Stromal cell of bone marrow (primary cell): ENCODE data around the gene KDM4B.
A peak's percentile ranks its signal among the peaks of the same experiment; 100 is the strongest.
"Not testable (repeated sequence)": the region's sequence is repeated elsewhere in the genome, so short reads cannot be mapped to it uniquely, and the experiment has no call there.

Experiments
- DNase-seq: peaks from one replicate; pipeline ENCODE4 v3.0.0-alpha.2; 2012; ENCODE audit warnings: low read depth

KDM4B gene

GRCh38 chr19:4967738-4968461 is 1.0 kb upstream of the KDM4B start:
- no peak for DNase-seq

DNA sequence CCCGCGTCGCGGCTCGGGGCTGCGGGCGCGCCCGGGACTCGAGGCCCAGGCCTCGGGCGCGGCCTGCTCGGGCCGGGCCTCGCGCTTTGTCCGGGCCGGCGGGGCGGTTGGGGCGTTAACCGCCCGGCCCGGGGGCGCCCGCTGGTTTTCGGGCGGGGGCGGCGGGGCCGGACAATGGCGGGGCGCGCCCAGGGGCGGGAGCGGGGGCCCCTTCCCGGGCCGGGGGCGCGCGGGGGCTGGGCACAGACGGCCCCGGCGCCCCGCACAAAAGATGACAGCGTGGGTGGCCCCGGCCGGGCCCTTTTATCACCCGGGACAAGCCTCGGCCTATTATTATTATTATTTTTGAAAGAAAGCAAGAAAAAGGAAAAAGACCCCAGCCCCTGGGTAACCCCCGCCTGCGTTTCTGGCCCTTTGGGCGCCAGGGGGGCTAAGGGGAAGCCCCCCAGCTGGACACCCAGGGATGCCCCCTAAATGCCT is 419 bp downstream of the KDM4B start:
- DNase-seq: no peak

DNA sequence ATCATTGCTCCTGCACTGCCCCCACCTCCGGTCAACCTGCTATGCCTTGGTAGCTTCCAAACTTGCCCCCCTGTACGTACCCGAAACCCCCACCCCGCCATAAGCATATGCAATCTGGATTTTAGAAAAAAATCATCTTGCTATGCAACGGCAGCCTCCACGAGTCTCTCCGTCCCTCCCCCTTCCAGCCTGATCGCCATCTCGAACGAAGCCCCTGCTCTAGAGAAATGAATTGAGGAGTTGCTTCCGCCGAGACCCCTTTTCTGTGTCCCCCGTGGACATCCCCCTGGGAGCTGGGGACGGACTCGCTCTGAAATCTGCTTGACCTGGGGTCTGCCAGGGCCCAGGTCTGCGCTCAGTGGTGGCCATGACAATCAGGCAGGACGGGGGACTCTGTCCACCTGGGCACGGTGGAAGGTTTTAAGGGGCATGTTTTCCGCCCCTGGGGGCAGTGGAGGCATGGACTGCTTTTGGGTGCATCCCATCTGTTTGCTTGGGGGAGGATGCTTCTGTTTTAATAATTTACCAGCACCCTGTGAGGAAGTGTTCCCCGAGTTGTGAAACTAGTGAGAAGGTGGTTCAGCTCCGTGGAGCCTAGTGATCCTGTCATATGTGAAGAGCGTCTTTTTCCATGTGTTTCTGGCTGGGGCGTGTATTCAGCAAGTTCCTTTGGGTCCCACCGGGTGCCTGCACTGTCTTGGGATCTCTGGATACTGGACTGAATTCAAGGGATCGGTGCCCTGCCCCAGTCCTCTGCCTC is 1.0 kb downstream of the KDM4B start:
- DNase-seq: no peak

GRCh38 chr19:4970558-4971423 is 1.9 kb downstream of the KDM4B start:
- DNase-seq: no peak

GRCh38 chr19:4971424-4971793 is 2.5 kb downstream of the KDM4B start:
- no peak for DNase-seq

DNA sequence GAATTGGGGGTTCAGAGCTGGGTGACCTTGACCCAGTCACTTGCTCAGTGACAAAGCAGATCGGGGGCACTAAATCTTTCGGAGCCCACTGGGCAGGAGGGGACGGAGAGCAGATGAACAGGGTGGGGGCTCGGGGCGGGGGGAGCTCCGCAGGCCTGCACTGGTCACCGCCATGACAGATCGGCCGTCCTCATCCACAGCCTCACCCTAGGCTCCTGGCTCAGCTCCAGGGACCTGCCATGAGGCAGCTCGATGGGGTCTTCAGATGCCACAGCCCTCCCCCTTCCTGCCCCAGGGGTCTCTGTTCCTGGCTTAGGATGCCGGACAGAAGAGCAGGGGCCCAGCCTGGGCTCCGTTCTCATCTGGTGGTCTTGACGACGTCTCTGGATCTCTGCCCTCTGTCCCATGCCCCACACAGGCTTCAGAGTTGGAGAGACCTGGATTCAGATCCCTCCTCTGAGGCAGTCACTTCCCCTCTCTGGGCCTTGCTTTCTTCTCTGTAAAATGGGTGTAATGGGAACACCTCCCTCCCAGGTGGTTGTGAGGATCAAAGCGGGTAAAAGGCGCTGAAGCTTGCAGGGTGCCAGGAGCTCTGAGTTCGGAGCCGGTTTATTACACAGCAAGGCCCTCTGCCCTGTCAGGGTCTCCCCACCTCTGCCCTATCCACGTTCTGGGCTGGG is 3.0 kb downstream of the KDM4B start:
- no peak for DNase-seq

GRCh38 chr19:4972509-4973230 is 3.8 kb downstream of the KDM4B start:
- no peak for DNase-seq

DNA sequence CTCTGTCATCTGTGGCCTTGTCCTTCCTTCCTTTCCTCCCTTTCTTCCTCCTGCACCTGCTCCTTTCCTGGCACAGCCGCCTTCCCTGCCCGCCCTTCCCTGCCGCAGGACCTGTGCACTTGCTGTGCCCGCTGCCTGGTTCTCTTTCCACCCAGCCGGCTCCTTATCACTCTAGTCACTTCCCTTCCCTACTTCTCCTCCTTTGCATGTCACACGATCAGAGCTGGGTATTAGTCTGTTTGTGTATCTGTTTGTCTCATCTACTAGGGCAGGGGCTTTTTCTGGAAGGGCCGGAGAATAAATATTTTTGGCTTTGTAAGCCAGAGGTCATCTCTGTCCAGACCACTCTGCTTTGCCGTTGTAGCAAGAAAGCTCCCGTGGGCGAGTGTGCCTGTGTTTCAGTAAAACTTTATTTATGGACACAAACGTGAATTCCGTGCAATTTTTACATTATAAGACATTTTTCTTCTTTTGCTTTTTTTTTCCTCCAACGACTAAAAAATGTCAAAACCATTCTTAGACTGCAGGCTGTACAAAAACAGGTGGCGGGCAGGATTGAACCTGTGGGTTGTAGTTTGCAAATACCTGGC is 6.1 kb downstream of the KDM4B start:
- no peak for DNase-seq

GRCh38 chr19:4975601-4976000 is 6.7 kb downstream of the KDM4B start:
- not testable (repeated sequence) for DNase-seq

DNA sequence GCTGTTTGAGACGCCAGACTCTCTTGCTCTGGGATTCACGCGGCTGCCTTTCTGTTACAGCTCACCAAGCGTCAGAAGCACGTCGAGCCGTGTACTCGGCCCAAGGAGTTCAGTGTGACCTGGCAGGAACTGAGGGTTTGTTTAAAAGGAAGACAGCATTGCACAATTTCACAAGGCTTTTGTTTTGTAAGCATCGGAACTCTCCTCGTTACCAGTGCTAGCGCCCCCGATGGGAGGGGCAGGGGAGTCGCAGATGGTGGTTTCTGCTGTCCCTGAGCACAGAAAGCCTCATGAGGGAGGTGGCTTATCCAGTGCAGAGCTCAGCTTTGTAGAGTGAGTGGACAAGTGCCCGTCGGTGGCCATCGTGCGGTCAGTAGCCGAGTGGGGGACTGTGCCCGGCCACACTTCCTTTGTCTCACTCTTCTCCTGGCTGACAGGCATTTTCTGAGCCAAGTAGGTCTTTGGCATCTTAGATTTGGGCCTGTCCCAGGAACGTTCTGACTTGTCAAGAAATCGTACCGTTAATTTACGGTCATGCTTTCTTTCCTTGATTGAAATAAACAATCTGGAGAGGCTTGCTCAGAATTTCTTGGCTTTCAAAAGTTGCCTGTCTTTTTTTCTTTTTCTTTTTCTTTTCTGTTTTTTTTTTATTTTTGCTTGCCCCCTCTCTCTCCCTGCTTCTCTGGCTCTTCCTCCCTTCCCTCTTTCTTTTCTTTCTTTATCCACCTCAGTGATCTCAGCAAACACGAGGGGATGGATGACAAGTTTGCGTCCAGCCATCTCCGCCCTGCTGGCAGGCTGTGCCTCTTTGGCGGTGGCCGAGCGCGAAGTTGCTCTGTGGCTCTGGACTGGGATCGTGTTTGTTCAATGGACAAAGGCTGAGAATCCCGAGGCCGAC is 7.7 kb downstream of the KDM4B start:
- peak; percentile 87 for DNase-seq

DNA sequence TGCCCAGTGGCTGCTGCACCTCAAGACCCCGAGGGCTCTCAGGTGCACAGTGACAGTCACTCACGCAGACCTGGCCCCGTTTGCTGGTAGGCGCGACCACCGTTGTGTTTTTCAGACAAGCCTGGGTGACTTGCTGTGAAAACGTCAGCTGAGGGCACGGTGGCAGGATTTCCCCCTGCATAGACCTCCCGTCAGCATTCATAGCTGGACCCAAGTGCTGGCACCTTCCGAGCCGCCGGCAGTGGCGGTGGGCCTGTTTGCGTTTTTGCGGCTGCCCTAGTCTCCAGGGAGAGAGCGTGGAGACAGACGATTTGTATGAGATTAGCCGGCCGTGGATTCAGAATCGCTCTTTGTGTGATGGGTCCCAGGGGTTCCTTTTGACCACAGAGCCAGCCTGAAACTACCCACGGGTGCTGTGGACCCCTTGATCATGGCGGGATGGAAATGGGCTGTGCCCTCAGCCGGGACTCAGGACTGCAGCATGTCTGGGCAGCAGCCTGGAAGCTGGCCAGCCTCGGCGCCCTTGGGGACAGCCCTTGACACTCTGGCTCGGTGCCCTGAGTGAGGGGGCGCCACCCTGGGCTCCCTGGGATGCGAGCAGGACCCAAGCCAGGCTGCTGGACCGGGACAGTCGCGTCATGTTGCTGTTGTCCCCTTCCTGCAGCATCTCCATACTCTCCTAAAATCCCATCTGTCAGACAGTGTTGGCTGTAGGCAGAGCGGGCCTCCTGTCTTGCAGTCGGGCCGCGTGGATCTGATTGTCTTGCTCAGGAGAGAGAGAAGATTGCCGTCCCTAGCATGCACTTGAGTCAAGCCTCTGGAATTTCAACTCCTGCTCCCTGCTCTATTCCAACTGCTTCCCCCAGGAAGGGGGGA is 8.6 kb downstream of the KDM4B start:
- DNase-seq: no peak

- DNase-seq: no peak
These were observed 10.4 kb downstream of the KDM4B start for GRCh38 chr19:4979211-4979807.

DNA sequence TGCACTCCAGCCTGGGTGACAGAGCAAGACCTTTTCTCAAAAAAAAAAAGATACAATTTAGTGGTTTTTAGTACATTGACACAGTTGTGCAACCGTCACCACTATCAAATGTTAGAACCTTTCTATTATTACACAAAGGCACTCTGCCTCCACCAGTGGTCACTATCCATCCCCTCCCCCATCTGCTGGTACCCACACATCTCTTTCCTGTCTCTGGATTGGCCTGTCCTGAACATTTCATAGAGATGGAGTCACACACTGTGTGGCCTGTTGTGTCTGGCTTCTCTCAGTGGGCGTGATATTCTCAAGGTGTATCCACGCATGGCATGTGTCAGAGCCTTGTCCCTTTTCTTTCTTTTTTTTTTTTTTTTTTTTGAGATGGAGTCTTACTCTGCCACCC is 11.2 kb downstream of the KDM4B start:
- DNase-seq: no peak

DNA sequence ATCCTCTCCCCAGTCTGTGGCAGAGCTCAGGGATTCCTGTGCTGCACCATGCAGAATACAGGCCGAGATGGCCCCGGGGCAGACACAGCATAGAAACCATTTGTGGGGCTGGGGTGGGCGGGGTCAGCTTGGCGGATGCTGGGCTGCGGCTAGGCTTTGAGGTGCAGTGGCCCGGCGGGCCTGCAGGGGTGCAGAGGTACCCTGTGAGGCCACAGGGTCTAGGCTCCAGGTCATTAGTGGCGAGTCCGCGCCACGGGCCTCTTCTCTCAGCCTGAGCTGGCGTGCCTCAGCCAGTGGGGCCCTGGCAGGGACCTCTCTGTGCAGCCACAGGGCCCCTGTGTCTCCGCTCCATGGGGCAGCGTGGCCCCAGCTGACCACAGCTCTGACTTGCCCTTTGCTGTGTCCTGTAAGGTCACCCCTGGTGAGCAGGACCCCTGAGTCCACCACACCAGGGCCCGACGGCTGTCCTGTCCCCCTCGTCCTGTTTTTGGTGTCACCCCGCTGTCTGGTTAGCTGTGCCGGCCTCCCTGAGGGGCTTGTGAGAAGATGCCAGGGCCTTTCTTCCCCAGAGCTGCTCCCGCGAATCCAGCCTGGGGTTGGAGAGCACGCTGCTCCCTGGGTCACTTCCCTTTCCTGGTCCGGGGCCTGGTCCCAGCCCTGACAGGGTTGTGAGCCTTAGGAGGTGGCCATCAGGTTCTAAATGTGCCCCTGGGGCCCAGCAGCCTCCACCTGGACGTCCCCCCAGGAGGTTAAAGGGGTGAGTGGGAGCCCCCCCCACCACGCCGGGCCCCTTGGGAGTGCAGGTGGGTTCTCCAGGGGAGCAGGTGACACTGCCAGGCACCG is 12.1 kb downstream of the KDM4B start:
- no peak for DNase-seq

- DNase-seq: no peak
These were observed 12.7 kb downstream of the KDM4B start for GRCh38 chr19:4981681-4981958.

DNA sequence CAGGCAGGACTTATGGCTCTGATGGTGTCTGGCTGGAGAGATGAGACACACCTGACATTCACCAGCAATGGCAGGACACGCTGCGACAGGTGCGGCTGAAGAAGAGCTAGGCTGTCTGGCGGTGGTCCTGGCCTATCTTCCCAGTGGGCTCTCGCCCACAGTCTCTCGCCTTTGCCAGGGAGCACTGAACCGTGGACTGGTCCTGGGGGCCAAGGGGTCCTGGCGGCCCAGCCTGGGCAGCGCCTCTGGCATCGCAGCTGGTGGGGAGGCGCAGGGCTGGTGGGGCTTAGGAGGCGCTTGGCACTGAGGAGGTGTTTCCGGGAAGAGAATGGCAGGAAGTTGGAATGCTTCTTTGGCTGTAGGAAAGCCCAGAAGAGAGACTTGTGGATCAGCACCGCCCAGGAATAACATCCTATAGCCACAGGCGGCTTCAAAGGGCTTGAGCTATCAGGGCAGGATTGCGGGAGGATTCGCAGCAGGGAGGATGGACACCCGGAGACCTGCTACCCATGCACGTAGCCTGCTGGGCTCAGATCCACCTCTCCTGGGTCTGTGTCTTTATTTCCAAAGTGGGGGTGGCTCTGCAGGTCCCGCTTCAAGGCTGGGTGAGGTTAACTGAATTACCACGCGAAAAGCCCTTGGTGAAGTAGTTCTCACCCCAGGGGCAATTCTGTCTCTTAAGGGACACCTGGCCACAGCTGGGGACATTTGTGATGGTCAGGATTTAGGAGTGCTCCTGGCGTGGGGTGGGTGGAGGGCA is 14.6 kb downstream of the KDM4B start:
- DNase-seq: no peak

DNA sequence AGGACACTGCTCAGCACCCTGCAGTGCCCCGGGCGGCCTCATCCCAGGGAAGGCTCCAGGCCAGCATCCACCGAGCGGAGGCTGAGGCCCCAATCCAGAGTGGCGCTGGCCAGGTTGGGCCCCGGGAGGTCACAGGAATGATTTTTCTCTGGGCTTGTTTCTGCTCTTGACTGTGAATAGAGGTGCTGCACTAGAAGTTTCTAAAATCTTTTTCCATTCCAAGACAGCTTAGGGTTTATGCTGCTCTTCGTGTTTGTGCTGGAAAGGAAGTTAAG is 15.1 kb downstream of the KDM4B start:
- DNase-seq: no peak
